ENCODE results near the gene OR10H5.

Gene OR10H5

GRCh38 chr19:15846923-15847322 lies 59.5 kb downstream of the OR10H5 start:
- no peak for DNase-seq (ENCODE audit: low read depth)

- no peak for DNase-seq (ENCODE audit: low read depth)
Observed at GRCh38 chr19:15850385-15850784, 62.9 kb downstream of the OR10H5 start.
